HG02938 (cell line): Measurements from ENCODE around the gene MND1.
A peak's percentile ranks its signal among the peaks of the same experiment; 100 is the strongest.
"Not testable (repeated sequence)": the region's sequence is repeated elsewhere in the genome, so short reads cannot be mapped to it uniquely, and the experiment has no call there.

Source experiments
- ATAC-seq: cut with Tn5 transposase; IDR thresholded peaks from one replicate; pipeline ENCODE4 v1.9.1; 2021; ENCODE audit warnings: mild to moderate bottlenecking, moderate library complexity; ENCODE audit not compliant: unreplicated experiment

MND1 gene

GRCh38 chr4:153438916-153439756 is 94.6 kb downstream of the MND1 start:
- ATAC-seq, result peak; percentile 69

DNA sequence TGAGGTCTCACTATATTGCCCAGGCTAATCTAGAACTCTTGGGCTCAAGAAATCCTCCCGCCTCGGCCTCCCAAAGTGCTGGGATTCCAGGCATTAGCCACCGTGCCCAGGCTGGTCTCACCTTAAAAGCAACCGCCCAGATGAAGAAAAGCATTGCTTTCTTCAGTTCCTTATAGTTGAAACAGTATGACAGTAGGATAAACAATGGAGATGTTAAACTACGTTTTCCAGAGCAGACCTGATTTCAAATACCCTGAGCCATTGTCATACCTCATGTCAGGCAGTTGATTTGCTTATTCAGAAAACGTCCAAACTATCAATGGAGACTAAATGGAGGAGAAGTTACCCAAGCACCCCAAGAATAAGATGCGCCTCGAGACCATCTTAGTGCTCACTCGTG is 95.3 kb downstream of the MND1 start:
- ATAC-seq, result peak; percentile 12

DNA sequence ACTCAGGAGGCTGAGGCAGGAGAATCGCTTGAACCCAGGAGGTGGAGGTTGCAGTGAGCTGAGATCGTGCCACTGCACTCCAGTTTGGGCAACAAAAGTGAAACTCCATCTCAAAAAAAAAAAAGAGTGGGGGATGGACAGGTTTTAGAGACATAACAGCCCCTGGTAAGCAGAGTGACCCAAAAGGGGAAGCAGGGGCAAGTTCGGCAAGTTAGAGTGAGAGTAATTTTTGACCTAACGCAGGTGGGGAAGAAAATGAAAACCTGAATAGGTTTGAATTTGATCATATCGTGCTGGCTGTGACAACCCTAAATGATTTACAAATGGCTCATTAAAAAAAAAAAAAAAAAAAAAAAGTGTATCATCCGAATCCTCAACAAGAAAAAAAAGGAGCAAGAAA is 96.0 kb downstream of the MND1 start:
- ATAC-seq, result no peak

DNA sequence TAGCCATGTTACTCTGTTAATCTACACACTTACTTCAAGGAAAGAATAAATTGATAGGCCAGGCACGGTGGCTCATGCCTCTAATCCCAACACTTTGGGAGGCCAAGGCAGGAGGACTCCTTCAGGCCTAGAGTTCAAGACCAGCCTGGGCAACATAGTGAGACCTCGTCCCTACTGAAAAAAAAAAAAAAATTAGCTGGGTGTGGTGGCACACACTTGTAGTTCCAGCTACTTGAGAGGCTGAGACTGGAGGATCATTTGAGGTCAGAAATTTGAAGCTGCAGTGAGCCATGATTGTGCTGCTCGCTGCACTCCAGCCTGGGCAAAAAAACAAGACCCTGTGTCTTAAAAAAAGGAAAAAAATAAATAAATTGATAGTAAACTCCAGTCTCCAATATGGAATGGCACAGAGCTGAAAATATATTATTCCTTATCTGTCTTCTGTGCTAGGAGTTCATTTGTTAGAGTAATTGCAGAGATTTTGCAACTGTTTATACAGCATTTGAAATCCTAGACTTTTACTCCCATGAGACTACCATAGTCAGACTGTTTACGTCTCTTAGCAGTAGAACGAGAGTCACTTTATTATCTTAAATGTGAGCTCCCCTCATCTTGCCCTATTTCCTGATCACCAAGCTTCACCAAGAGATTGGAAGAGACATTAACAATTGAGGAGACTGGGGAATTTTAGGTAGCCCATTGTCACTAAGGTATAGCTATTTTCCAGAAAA is 102.9 kb downstream of the MND1 start:
- ATAC-seq, result no peak

GRCh38 chr4:153448003-153448731 is 103.7 kb downstream of the MND1 start:
- no peak for ATAC-seq

DNA sequence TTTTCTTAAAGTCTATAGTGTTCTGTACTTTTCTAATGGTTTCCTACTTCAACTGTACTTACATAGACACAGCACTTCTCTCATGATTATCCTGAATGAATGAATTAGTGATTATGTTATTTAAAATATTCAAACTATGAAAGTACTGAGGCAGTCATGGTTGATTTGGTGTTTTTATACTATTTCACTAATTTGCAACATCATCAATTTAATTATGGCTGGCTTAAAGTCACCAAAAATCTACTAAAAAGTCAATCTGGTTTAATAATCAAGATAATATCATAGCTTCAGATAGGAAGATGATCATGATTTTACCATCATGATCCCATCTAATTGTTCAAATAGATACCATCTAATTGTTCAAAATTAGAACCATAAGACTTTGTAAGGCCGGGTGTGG is 104.8 kb downstream of the MND1 start:
- ATAC-seq, result no peak

GRCh38 chr4:153450544-153450917 is 106.0 kb downstream of the MND1 start:
- ATAC-seq, result no peak

DNA sequence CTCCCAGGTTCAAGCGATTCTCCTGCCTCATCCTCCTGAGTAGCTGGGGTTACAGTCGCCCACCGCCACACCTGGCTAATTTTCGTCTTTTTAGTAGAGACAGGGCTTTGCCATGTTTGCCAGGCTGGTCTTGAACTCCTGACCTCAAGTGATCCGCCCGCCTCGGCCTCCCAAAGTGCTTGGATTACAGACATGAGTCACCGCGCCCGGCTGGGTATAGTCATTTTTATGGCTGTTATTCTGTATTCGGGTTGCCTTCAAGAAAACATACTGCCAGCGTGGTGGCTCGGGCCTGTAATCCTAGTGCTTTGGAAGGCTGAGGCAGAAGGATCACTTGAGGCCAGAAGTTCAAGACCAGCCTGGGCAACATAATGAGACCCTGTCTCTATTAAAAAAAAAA is 106.7 kb downstream of the MND1 start:
- ATAC-seq, result not testable (repeated sequence)

DNA sequence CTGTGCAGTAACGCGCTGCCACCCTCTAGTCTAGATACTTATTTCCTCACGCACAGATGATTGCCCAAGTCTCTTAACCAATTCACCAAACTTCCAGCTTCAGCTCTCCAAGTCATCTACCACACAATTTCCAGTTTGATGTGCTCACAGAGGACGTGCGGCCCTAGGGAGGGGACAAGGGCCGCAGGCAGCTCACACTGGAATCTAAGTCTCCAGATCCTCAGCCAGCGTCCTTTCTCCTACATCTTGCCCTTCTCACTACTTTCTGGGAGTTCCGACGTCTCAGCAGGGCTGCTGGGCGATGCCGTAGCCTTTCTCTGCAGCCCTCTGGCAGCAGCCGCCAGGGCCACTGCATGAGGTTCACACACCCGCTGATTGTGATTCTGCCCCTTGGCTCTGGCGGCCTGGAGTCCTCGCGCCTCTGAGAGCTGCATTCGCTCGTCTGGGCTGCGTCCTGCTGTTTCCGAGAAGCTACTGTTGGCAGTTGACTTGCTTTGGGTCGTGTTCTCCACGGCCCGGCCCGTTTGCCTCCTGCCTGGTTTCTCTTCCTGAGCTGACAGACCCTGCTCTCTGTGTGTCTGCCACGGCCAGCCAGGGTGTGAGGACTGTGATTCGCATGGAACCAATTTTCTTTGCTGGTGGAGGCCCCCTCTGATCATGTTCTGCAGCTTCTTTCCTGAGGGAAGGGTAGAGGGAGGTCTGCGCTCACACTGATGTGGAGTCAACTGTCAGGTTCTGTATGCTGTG is 107.6 kb downstream of the MND1 start:
- ATAC-seq, result no peak

DNA sequence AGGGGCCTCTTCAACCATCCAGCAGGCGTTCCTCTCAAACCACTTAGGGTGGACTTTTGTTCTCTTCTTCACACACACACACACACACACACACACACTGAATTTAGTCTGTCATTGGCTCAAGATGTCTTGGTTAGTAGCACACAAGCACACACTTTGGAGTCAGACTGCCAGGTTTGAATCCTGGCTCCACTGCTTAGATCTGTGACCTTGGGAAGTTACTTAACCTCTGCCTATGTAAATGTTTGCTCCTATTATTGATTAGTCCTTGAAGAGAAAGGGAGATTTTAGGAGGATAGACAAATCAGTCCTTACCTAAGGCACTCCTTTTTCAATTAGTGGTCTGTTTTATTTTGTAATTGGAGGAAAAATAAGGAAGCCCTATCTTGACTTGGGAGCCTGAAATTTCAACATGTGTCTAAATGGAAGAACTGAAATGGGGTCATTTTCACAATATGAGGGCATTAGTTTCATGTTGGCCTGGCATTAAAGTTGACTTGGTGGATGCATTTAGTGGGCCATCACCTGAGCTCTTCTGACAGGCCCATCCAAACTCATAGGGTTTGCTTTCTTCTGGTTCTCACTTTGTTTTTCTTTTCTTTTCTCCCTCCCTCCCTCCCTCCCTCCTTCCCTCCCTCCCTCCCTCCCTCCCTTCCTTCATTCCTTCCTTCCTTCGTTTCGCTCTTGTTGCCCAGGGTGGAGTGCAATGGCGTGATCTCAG is 108.3 kb downstream of the MND1 start:
- no peak for ATAC-seq

GRCh38 chr4:153453402-153453801 is 108.9 kb downstream of the MND1 start:
- ATAC-seq, result no peak

DNA sequence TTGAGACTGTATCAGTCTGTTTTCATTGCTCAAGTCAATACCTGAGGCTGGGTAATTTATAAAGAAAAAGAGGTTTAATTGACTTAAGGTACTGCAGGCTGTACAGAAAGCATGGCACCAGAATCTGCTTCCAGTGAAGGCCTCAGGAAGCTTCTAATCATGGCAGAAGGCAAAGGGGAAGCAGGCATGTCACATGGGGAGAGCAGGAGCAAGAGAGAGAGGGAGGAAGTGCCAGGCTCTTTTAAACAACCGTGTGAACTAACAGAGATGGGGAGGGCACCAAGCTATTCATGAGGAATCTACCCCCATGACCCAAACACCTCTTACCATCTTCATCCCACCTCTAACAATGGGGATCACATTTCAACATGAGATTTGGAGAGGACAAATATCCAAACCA is 114.5 kb downstream of the MND1 start:
- no peak for ATAC-seq

- not testable (repeated sequence) for ATAC-seq
Measured at GRCh38 chr4:153461549-153461948, 117.1 kb downstream of the MND1 start.

GRCh38 chr4:153464068-153464467 is 119.6 kb downstream of the MND1 start:
- no peak for ATAC-seq
